ENCODE results near the gene CISD3.
"Not testable (repeated sequence)": the region's sequence is repeated elsewhere in the genome, so short reads cannot be mapped to it uniquely, and the experiment has no call there.

The CISD3 gene

DNA sequence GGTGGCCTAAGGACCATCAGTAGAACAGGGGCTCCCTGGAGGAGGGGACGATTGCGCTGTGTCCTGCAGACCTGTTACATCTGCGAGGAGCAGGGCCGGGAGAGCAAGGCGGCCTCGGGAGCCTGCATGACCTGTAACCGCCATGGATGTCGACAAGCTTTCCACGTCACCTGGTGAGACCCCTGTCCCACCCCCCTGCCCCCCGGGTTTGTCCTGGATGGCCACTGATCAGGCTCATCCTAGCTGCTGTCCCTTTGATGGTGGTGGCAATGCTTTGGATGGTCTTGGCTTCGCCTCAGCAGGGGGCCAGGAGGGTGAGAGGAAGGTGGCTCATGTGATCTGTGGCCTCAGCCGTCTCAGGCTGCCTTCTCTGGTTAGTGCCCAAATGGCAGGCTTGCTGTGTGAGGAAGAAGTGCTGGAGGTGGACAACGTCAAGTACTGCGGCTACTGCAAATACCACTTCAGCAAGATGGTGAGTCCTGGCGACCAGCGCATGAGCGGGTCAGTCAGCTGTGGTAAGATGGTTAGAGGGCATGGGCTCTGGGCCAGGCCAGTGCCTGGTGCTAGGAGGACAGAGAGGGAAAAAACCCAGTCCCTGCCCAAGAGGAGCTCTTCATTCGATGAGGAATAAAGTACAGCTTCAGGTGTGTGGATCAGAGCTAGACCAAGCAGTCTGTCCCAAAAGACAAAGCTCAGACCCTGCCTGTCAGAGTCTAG lies 20.9 kb upstream of the CISD3 start:
- no peak for DNase-seq

- DNase-seq, result no peak
Measured at GRCh38 chr17:38709864-38710603, 20.1 kb upstream of the CISD3 start.

DNA sequence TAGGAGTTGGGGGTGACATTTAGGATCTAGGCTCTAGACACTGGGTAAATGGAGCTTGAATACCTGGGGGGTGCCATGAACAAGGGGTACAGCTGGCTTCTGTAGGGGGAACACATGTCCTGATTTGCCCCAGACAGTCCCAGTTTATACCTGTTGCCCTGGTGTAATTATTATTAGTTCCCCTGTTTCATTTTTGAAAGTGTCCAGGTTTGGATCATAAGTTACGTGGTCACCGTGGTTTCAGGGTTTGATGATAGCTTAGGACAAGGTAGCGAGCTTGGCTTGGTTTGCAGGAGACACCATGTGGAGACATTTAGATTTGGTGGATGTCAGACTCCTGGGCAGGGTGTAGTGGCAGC lies 19.6 kb upstream of the CISD3 start:
- no peak for DNase-seq

- DNase-seq, result no peak
Measured at GRCh38 chr17:38710985-38711384, 19.2 kb upstream of the CISD3 start.

GRCh38 chr17:38711792-38712571 lies 18.2 kb upstream of the CISD3 start:
- DNase-seq, result no peak

DNA sequence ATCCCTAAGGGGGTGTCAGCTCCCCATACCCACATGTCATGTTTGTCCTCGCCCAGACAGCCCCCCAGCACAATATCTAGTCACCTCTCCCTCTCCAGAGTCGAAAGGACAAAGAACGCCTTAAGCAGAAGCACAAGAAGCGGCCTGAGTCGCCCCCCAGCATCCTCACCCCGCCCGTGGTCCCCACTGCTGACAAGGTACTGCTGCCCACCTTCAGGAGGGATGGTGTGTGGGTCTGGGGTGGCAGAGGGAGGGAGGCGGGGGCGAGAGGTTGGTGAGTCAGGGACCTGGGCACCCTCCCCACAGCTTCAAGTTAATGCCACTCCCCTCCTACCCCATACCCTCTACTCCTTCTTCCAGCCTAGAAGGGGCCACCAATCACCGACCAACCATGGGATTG lies 17.5 kb upstream of the CISD3 start:
- DNase-seq, result no peak

- DNase-seq, result no peak
Measured at GRCh38 chr17:38713456-38714075, 16.6 kb upstream of the CISD3 start.

DNA sequence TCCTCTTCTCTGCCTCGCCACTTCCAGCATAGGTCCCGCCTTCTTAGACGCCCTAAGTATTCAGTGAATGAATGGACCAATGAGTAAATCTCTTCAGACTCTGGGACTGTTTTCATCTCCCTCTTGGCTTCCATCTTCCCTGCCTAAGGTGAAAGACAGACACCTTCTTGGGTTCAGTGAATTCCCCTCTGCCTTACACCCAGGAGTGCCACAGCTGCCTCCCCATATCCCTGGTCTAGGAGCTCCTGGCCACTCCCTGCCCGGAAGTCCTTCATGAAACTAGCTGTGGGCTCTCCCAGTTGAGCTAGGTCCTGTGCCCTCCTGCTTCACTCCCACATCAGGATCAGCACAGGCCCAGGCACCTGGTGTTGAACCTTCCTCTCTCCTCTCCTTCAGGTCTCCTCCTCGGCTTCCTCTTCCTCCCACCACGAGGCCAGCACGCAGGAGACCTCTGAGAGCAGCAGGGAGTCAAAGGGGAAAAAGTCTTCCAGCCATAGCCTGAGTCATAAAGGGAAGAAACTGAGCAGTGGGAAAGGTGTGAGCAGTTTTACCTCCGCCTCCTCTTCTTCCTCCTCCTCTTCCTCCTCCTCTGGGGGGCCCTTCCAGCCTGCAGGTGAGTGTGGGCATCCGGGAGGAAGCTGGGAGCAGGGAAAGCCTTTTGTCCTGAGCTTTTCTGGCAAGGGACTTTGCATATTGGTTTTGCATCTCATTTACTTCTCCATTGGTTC lies 14.8 kb upstream of the CISD3 start:
- DNase-seq, result no peak

GRCh38 chr17:38716368-38717005 lies 13.7 kb upstream of the CISD3 start:
- DNase-seq, result no peak

- DNase-seq, result no peak
Measured at GRCh38 chr17:38717139-38717745, 12.9 kb upstream of the CISD3 start.

DNA sequence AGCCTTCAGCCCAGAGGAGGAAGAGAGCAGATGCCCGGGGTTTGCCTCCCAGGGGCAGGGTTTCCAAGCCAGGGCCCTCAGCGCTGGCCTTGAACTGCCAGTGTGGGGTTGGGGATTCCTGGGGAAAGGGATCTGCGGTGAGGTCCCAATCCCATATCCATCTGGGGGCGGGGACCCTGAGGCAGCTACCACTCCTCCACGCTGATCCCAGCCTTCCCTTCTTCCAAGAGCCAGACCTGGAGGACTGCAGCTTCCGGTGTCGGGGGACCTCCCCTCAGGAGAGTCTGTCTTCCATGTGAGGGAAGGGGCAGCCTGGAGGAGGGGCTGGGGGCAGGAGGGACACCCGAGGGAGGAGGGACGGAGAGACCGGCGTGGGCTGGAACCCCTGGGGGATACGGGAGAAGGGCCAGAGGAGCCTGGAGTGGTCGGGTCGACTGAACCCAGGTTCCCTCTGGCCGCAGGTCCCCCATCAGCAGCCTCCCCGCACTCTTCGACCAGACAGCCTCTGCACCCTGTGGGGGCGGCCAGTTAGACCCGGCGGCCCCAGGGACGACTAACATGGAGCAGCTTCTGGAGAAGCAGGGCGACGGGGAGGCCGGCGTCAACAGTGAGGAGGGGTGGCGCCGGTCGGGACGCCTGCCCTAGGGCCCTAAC lies 10.7 kb upstream of the CISD3 start:
- no peak for DNase-seq

DNA sequence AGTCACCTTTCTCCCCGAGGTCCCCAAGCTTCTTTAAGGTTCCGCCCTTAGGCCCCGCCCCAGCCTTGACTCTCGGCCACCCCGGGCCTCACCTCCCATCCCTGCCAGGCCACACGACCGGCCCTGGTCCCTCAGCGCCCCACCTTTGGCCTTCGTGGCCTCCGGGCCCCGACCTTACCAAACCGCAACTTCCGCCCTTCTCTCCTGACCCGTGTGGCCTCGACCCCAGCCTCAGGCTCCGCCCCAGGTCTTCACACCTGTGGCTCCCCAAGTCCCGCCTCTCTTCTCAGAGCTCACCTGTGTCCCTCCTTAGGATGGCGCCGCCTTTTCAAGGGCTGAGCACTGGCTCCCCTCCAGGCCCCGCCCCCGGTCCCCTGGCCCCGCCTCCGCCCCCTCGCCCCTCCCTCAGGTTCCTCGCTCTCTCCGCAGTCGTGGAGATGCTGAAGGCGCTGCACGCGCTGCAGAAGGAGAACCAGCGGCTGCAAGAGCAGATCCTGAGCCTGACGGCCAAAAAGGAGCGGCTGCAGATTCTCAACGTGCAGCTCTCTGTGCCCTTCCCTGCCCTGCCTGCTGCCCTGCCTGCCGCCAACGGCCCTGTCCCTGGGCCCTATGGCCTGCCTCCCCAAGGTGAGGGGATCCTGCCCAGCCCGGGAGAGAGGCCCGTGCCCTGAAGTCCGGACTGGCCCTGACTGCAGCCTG lies 10.0 kb upstream of the CISD3 start:
- no peak for DNase-seq

- no peak for DNase-seq
Measured at GRCh38 chr17:38720941-38721340, 9.2 kb upstream of the CISD3 start.

GRCh38 chr17:38721802-38722201 lies 8.3 kb upstream of the CISD3 start:
- DNase-seq, result no peak

- DNase-seq, result no peak
Measured at GRCh38 chr17:38724337-38724988, 5.7 kb upstream of the CISD3 start.

GRCh38 chr17:38725066-38725465 lies 5.1 kb upstream of the CISD3 start:
- DNase-seq, result no peak

DNA sequence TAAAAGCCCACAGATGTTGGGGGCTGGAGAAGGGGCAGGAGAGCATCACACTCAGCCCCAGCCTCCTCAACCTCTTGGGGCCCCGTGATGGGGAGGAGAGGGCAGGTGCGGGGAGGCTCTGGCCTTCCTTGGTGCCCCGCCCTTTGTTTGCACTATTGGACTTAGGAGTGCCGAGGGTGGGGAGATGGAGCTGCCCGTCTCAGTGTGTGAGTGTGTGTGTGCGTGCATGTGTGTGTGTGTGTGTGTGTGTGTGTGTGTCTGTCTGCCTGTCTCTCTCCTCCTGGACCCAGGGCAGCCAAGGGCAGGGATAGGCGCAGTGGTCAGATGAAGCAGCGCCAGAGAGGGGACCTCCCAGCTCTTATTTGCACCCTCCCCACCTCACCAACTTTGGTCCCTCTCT lies 4.0 kb upstream of the CISD3 start:
- DNase-seq, result not testable (repeated sequence)

DNA sequence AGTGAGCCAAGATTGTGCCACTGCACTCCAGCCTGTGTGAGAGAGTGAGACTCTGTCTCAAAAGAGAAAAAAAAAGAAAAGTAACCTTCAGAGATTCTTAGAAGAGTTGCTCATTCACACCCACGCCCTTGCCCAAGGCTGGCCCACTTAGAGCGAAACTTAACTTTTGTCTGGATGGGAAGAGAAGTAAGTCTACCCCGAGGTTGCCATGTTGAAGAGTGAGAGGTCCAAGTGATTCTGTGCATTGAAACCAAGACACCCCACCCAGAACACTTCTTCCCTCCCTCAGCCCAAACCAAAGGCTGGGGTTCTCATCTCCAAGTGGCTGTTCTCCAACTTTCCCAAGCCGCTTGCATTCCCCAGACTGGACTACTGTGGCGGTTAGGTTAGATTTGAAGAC lies 2.4 kb upstream of the CISD3 start:
- DNase-seq, result peak; percentile 76

GRCh38 chr17:38728290-38728831 lies 1.8 kb upstream of the CISD3 start:
- peak; percentile 43 for DNase-seq
